Urothelium cell line (cell line): ENCODE measurements around the gene HECTD4.
"Not testable (repeated sequence)": the region's sequence is repeated elsewhere in the genome, so short reads cannot be mapped to it uniquely, and the experiment has no call there.

Source experiments
- DNase-seq: peaks from one replicate; pipeline ENCODE4 v3.0.0; 2011; ENCODE audit warnings: low spot score, mixed read lengths
- FAIRE-seq: peaks from 2 replicates; lab custom pipeline; 2011; peaks lifted over from hg19 to GRCh38; lab: Jason Lieb, UNC

HECTD4 gene

DNA sequence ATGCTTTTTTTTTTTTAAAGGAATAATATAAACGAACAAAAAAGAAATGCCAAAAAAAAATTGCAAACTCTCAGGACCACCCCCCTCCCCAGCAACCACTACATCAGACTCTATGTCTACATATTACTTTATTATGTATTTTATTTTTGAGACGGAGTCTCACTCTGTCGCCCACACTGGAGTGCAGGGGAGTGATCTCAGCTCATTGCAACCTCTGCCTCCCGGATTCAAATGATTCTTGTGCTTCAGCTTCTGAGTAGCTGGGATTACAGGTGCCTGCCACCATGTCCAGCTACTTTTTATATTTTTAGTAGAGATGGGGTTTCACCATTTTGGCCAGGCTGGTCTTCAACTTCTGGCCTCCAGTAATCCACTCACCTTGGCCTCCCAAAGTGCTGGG lies 22.9 kb downstream of the HECTD4 start:
- no peak for FAIRE-seq
- no peak for DNase-seq

- no peak for FAIRE-seq
Observed at GRCh38 chr12:112357214-112357613, 25.0 kb downstream of the HECTD4 start.

DNA sequence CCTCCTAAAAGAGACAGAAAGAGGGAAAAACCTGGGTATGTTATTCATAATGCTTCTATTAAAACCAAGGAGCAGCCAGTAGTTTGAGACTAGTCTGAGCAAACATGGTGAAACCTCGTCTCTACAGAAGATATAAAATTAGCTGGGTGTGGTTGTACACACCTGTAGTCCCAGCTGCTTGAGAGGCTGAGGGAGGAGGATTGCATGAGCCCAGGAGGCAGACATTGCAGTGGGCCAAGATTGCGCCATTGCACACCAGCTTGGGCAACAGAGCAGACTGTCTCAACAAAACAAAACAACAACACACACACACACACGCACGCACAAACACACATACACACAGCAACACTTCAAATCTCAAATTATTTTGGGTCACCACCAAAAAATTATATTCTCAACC lies 27.8 kb downstream of the HECTD4 start:
- DNase-seq, result no peak
- no peak for FAIRE-seq

More at GRCh38 chr12:112357214-112357613, 25.0 kb downstream of the HECTD4 start:
- DNase-seq, result no peak

- DNase-seq (no peak), FAIRE-seq (no peak)
Observed at GRCh38 chr12:112353393-112353792, 28.8 kb downstream of the HECTD4 start.

- DNase-seq (no peak), FAIRE-seq (no peak)
Observed at GRCh38 chr12:112352921-112353320, 29.3 kb downstream of the HECTD4 start.

DNA sequence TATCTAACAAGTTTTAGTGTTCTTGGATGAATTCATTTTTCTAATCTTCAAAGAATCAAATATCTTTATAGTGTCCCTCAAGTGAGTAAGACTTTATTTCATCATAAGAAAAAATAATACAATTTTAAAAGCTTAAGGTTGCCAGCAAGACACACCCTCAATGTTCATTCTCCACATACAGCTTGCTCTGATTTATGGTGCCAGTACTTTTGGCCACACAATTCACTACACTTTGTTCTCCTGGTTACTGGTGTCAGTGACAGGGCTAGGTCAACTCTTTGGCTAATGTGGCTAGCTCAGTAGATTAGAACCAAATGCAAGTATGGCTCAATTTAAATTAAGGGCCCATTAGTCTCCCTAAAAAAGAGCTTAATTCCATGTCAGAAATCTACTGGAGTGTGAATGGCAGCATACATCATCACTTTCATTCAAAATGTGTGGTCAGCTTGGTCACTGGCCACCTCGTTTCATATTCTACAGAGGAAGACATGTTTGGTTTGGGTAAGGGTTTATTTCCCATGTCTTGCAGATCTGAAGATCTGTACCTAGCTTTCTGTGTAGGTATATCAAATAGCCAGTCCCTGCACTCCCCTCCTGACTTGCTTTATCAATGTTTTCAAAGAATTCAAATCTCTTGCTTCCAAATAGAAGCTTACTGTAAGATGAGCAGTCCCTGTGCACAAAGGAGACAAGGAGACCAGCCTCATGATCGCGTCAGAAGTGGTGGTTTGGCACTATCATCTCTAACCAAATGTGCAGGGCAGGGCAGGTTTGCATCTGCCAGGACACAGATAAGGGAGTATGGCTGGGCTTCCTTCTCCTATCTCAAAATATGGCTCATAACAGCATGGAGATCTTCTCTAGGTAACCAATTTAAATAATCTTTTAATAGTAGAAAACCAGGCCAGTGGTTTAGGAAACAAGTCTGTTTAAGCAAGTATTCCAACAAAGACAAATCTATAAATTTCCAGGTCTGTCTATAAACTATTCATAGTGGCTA lies 31.3 kb downstream of the HECTD4 start:
- DNase-seq (no peak), FAIRE-seq (no peak)

DNA sequence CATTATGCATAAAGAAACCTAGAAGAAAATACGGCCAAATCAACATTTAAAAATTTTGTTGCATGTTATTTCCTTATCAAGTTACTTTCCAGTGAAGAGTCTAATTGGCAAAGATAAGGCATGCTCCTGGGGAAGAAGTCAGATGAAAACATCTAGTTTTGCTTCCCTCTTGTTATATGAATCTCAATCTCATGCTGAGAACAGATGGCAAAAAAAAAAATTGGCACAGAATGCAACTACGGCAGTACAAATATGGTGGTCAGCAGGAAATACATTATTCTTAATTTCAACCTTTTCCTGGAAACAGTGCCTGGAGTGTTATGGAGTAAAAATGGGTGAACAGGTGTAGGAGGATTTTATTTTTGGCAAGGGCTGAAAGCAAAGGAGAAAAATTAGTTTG lies 32.8 kb downstream of the HECTD4 start:
- FAIRE-seq (no peak), DNase-seq (no peak)

DNA sequence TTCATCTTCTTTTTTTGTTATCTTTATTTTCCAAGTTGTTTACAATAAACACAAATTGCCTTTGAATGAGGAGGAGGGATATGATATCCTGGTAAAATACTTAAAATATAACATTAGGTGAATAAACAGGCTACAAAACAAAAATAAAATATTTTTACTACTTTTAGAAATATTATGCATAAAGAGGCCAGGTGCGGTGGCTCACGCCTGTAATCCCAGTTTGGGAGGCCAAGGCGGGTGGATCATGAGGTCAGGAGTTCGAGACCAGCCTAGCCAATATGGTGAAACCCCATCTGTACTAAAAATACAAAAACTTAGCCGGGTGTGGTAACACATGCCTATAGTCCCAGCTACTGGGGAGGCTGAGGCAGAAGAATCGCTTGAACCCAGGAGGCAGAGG lies 33.3 kb downstream of the HECTD4 start:
- FAIRE-seq, DNase-seq: not testable (repeated sequence)

DNA sequence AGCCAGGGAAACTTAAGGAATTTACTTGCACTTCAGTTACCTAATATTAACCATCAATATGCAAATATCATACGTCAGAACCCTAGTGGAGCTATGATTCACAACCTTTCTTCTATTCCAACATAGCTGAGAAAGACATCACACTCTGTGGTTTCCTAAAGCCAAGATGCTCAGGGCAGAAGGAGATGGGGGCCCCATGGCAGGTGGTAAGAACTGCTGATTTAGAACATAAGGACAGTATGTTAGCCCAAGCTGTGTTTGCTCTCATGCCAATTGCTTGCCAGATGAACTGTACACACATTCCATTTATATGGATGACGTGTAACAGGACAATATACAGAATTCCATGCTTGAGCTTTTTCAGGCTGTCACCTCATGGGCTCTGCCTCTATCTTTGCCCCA lies 34.6 kb downstream of the HECTD4 start:
- FAIRE-seq (no peak), DNase-seq (no peak)

GRCh38 chr12:112346194-112346593 lies 36.0 kb downstream of the HECTD4 start:
- DNase-seq, result no peak
- FAIRE-seq, result no peak

- no peak for DNase-seq
- no peak for FAIRE-seq
Observed at GRCh38 chr12:112344220-112344619, 38.0 kb downstream of the HECTD4 start.

DNA sequence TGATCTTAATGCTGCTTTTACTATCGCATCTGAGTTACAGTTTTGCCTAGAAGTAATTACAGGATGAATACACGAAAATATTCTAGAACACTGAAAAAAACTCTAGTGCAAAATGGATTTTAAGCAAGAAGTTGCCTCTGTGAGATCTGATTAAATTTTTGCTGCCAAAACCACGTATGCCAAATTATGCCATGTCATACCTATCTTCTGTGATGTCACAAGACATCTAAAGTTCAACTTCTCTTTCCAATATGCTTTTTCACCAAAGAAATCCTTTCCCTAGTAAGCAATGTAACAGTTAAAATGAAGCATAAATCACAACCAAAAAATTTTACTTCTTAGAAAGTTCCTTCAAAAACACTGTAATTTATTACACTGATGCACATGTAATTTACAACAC lies 39.6 kb downstream of the HECTD4 start:
- DNase-seq, result no peak
- no peak for FAIRE-seq

DNA sequence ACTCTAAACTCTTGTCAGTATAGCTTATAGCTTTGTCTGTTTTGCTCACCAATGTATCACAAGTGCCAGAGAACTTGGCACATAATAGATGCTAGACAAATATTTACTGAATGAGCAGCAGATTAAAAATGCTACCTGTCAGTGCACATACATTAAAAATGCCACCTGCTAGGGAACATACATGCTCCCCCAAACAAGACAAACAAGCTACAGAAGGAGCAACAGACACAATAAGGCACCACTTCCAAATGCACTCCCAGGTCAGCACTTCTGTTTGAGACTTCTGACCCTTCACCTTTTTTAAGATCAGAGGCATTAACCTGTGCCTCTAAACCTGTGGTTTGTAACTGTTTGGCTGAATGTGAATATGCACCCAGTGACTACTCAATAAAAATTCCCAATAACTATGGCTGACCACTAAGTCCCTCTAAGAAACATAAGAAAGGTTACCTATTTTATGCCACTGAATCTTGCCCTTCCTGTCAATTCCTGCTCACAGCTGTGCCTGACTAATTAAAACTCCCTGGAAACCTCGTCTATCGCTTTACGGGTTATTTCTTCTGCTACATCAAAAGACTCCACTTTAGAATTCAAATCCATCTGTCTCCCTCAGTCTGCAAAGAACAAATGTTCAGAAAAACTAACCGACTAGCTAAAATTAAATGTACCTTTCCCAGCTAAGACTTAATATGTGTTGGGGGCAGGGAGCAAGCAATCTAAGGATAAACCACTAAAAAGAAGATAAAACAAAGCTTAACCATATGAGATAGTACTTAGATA lies 41.0 kb downstream of the HECTD4 start:
- FAIRE-seq, result no peak

GRCh38 chr12:112340230-112340629 lies 42.0 kb downstream of the HECTD4 start:
- DNase-seq (no peak), FAIRE-seq (no peak)

More for the DNA sequence above, 41.0 kb downstream of the HECTD4 start:
- no peak for DNase-seq

DNA sequence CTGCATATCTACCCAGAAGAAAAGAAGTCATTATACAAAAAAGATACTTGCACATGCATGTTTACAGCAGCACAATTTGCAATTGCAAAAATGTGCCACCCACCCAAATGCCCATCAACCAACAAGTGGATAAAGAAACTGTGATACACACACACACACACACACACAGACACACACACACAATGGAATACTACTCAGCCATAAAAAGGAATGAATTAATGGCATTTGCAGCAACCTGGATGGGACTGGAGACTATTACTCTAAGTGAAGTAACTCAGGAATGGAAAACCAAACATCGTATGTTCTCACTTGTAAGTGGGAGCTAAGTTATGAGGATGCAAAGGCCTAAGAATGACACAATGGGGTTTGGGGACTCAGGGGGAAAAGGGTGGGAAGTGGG lies 47.2 kb downstream of the HECTD4 start:
- not testable (repeated sequence) for FAIRE-seq, DNase-seq

- FAIRE-seq (no peak), DNase-seq (no peak)
Observed at GRCh38 chr12:112333019-112333418, 49.2 kb downstream of the HECTD4 start.

- DNase-seq, result no peak
- FAIRE-seq, result no peak
Observed at GRCh38 chr12:112331886-112332285, 50.3 kb downstream of the HECTD4 start.

DNA sequence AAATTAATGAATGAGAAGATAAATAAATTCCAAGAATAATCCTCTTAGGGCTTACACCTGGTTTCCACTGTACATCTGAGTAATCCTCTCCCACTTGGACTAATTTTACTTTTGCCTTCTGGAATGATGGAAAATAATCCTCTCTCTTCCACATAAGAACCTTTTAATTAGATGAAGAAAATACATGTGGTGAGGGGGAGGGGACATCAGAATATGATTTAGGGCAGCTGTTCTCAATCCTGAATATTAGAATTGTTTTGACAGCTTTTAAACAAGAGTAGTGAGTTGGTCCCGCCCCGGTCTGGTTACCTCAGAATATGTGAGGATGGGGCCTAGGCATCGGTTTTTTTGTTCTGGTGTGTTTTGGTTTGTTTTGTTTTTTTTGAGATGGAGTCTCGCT lies 51.5 kb downstream of the HECTD4 start:
- FAIRE-seq, result no peak
- no peak for DNase-seq

- FAIRE-seq, result no peak
- no peak for DNase-seq
Observed at GRCh38 chr12:112328456-112329124, 53.6 kb downstream of the HECTD4 start.

- no peak for DNase-seq
- no peak for FAIRE-seq
Observed at GRCh38 chr12:112327209-112327938, 54.9 kb downstream of the HECTD4 start.
